HS-27A (cell line): ENCODE measurements around the gene IQSEC1.

Experiments
- DNase-seq: peaks from one replicate; pipeline ENCODE4 v3.0.0-alpha.2; 2012; ENCODE audit warnings: low read depth, missing footprints

IQSEC1 gene

DNA sequence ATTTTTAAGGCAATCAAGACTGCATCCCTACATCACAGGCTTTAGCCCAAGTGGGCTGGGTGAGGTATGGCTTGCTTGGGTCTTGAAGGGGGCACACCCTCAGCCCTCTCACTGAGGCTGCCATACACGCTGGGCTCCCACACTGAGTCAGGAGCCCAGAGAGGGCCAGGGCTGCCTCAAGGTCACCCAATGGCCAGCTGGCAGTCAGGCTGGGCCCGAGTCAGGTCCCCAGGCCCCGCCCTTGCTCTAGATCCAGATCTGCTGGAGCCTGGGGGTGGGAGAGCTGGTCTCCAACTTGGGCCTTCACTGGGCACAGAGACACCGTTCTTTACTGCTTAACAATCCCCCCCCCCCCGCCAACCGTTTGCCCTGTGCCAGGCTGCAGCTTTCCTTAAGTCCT lies 88.1 kb downstream of the IQSEC1 start:
- no peak for DNase-seq

DNA sequence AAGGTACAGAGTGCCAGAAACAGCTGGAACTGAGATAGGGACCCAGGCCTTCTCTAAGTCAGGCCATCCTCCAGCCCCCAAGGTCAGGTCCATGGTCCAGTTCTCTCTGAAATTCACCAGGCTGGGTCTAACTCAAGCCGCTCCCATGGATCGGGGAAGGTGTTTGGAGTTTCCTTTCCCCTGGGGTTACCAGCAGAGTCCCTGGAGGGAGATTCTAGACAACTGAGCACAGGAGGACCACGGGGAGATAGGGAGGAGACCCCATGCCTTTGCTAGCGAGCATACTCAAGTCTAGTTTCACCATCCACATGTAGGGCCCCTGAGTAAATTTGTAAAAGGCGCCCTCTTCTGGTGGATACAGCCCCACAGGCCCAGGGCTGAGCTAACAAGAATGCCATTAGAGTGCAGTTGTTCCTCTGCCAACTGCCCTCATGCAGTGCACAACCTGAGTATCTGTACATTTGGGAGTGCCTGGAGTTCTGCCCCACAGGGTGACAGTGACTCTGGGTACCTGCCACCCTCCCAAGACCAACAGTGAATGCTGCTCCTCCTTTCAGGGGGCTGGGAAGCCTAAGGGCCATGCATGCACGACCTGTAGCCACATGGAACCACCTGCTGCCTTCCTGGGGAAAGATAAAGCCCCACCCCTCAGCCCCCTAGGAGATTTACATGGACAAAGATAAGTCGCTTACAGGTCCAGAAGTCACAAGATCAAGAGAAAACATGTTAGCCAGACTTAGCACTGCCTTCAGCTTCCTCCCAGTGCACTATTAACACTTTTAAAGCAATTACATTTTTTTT lies 89.0 kb downstream of the IQSEC1 start:
- DNase-seq, result no peak

DNA sequence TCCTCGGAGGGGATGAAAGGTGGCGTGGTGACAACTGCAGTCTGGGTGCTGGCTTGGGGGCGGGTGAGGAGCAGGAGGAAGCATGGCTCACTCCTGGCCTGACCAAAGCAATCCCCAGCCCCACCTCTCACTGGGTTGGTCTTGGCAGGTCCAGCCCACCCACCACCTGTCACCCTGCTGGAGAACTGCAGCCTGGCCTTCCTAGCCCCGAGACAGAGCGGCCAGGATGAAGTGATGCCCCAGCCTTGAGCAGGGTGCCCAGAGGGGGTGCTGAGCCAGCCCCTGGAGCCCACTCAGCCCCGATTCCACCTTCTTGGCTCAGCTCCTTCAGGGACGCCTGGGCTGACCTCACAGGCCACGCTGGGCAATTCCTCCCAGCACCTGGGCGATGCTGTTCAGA lies 89.9 kb downstream of the IQSEC1 start:
- no peak for DNase-seq

DNA sequence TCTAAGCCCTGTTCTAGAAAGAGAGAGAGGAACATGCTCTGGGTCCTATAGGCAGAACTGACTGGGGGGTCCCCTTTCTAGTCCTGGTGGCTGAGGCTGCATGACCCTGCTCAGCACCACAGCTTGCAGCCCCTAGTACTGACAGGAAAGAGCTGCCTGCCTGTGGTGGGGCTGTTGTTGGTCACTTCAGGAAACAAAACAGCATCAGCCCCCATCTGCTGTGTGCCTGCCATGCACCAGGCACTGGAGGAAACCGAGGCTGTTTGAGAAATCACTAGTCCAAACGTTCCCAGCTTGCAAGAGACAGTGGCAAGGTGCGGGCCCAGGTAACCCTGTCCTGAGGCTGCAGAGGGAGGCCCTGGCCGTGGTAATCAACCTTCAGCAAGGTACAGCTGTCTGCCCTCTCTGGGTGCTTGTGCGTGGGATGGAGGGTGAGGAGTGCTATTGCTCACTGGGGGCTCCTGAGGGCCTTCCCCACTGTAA lies 90.6 kb downstream of the IQSEC1 start:
- no peak for DNase-seq

DNA sequence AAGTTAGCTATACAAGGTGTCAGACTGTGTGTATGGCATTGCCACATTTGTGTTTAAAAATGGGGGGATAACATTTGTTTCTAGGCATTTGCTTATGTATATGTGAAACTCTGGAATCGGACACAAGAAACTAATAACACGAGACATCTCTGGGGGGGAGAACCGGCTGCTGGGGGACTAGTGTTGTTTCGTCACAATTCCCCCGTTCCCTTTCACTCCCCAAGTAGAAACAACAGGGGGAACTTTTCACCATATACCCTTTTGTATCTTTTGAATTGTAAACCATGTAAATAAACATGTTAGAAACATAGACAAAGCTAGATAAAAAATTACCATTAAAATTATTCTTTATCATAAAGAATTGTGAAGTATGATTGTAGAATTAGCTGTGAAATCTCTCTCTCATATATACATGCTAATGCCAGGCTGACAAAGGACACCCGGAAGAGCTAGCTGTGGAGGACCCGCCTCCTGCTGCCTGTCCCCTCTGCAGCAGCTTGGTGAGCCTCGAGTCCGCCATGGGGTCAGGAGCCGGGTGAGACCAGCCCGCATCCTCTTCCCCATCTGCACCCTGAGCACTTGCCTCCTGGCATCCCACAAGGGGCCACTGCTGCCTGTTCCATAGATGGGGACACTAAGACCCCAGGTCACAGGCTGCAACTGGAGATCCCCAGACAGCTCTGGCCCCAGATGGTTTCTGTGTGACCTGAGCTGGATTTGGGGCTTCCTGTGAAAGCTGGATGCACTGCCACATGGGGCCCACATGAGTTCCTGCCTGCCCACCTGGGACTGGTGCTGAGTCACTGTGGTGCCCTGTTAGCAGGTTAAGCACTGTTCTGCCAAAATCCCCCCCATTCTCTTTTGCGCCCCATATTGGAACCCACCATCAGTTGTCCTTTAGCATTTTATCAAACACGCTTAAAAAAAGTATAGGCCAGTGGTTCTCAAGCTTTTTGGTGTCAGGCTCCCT lies 91.6 kb downstream of the IQSEC1 start:
- DNase-seq, result no peak

DNA sequence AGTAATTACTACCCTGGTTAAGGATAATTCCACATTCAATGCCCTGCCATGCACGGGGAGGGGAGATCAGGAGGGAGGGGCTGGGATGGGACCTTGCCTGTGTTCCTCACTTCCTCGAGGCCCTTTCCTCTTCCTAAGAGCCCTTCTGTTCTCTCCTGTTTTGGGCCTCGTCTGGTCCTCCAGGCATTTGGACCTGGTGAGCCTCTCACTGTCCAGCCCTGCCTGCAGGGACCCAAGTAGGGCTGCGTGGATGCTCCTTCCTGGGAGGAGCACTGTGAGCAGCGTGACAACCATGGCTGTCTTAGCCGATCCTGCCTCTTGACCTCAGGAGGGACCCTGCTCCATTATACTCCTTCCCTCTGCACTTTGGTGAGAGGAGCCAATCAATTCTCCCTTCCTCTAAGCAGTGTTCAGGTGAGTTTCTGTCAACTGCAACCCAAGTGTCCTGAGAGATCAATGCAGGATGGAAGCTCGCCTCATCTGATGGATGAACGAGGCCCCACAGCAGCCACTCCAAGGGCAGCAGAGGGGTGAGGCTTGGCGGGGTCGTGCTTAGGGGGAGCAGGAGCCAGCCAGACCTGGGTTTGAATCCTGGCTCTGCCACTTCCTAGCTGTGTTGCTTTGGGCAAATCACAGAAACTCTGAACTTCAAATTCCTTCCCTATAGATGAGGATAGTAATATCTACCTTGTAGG lies 92.5 kb downstream of the IQSEC1 start:
- DNase-seq, result no peak

DNA sequence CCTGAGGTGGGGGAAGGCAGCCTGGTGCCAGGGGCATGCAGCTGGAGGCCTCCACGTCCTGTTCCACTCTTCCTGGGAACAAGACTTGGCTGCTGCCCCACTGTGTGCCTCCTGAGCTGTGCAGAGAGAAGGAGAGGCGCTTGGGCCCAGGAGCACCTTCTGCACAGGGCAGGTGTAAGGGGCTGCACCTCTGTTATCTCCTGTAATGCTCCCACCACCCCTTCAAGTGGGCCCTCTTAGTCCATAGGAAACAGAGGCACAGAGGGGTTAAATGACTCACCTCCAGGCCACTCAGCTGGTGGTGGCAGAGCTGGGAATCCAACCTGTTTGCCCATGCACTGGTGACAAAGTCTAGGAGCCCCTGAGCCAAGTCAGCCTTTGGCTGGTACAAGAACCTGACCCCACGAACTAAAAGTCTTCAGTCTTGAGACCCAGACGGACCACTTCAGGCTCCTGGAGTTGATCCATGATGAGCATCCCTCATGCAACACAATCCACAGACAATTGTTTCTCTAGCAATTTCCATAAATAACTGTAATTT lies 93.2 kb downstream of the IQSEC1 start:
- no peak for DNase-seq

DNA sequence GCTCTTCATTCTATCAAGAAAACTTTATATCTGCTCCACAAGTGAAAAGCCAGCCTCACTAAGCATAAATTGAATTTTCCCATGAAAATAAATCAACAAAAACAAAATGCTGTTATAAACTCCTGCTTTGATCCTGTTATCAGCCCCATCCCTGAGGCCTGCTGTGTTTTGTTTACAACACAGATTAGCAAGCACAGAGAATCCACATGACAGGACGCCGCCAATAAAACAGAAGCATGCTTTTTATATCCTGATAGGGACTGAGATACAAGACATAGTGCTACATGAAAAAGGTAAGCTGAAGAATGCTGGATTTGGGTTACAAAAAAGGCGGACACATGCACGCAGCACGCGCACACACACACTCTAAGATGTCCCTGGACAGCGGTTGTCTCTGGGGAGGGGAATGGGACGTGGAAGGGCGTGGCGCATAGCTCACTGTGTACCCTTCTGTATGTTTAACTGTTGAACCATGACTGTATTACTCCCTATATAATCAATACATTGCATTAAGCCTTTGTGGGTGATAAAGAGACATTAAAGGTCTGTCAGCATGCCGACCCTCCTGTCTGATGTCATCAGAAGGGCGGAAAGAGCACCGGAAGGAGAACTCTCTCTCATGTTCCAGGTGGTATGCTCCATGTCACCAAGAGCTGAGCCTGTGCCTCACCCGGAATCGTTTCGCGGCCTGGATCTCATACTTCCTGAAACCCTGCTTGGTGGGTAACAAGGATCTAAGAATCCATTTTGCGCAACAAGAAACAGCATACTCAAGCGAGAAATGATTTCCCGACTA lies 93.9 kb downstream of the IQSEC1 start:
- DNase-seq, result no peak

DNA sequence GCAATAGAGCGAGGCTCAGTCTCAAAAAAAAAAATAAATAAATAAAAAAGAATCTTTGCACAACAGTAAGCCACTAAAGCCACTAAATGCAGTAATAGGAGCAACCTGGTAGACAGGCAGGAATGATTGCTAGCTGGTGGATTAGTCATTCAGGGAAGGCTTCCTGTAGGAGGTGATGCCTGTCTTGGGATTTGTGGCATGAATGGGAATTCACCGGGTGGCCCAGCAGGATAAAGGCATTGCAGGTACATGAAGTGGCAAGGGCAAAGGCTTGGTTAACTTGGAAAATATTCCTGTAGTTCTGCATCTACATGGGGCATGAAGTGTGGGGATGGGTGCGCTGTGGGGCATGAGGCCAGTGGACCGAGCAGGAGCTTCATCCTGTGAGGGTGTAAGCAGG lies 94.5 kb downstream of the IQSEC1 start:
- DNase-seq, result no peak

DNA sequence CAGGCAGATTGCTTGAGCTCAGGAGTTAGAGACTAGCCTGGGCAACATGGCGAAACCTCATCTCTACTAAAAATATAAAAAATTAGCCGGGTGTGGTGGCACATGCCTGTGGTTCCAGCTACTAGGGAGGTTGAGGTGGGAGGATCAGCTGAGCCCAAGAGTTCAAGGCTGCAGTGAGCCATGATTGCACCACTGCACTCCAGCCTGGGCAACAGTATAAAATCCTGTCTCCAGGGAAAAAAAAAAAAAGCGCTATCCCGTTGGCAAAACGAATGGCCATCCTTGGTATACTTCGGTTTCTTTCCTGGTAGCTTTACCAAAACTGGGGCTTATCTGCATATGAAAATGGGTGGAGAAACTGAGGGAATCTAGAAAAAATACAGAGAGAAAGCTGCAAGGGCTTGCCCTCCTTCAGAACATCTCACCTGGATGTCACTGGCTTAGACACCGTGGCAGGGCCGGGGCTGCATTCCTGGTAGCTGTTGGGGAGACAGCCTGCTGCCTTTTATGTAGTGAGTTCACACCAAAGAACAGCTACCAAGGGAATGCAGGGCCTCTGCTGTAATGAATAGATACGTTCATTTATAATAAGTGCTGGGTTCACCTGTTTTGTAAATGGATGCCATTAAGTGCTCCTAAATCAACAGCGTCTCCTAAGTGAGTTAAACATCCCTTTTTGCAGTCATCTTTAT lies 96.0 kb downstream of the IQSEC1 start:
- no peak for DNase-seq

DNA sequence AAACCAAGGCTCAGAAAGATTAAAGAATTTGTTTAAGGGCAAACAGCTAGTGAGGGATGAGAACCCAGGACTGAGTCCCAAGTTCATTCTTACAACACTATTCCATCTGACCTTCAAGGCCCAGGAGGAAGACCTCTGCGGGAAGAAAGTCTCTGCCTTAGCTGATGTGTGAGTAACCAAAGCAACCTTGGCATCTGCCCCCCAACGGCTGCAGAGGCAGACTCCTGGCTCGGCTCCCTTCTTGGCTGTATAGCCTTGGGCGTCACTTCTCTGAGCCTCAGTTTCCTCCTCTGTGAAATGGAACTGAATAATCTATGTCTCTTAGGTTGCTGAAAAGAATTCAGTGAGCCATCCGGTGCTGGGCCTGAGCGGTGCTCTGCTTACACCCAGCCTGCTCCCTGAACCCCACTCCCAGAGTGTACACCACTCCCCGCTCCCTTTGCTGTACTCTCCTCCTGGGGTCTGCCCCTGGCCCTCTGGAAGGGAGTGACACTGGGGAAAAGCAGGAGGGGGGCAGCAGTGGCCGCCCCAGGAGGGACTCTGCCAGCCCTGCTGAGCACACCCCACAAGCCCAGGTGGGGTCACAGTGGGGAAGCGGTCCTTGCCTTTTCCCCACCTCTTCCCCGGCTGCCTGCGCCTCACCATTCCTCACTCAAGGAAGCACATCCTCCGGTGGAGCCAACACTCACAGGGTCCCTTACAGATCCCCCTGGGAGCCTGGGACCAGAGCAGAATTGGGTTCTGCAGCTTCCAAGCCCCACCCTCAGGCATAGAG lies 97.3 kb downstream of the IQSEC1 start:
- no peak for DNase-seq

DNA sequence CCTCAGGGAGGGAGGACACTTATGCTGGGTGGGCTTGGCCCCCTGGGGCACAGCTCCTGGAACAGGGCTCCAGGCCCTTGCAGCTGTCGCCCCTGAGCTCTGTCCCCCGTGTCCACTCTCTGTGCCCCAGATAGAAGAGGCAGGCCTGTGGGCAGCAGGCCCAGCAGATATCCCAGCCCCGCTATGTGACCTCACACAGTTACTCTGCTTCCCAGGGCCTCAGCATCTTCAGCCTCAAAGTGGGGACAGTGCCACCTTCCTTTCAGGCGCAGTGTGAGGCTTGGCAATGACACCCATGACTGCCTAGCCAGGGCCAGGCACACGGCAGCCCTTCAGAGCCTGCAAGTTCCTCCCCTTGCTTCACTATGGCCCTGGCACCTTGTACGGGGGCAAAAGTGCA lies 98.4 kb downstream of the IQSEC1 start:
- DNase-seq, result no peak

DNA sequence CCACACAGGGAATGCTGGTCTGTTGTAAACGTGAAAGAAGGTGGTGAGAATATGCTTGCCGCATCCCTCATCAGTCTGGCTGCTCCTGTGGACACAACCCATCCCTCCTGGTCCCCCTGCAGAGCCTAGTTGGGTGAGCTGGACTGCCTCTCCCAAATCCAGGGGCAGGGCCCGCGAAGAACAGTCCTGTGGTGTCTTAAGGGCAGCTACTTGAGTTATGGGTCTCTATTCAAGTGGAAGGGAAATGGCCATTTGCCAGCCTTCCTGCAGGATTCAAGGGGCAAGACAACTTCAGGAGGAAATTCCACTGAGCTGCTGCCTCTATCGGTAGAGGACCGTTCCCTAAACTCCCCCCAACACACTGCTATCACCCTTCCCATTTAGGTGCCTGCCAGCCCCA lies 98.9 kb downstream of the IQSEC1 start:
- DNase-seq, result no peak

DNA sequence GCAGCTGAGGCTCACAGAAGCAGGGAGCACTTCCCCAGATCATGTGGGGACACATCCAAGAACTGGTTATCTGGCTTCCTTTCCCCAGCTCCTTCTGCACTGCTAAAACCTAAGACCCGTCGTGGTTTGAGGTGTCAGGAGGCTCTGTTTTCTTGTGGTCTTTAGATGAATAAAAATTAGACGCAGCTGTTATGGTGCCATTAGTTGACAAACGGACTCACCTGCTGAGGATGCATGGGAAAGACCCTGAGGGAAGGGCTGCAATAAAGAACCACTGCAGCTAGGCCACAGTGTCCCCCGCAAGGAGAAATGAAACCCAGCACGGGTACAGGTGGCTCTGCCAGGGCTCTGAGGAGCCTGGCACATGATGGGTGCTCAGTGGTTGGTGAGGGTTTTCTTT lies 99.4 kb downstream of the IQSEC1 start:
- DNase-seq, result no peak

DNA sequence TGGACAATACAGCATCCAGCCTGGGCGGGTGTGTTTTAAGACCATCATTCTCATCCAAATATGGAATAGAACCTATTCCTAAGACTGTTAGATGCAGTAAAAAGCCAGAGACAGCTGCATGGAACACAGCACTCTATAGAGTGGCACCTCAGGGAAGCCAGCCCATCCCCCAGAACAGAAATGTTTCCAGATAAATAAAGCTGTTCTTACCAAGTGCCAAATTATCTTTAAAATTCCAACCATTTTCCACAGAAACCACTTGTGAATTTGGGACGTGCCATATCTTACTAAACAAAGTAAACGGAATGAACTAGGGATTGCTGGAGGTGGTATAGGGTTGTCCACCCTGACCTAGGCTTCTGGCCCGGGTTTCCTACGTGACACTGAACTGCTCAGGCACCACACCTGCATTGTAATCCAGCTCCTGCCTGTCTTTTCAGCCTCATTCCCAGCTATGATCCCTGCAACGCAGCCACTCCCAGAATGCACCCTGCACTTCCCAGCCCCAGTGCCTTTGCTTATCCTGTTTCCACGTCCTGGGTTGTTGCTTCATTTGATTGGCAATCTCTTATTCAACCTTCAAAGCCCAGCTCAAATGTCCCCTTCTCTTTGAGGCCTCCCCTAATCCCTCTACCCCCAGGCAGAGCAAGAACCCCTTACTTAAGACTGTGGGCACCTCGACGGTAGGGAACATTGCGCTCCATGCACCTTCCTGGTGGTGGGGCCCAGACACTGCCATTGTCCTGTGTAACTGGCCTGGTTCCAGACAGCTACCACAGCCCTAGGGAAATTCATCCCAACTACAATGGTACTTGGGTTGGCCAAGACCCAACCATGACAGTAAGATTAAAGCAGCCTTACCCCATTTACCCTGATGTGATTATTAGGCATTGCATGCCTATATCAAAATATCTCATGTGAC lies 100.2 kb downstream of the IQSEC1 start:
- no peak for DNase-seq

DNA sequence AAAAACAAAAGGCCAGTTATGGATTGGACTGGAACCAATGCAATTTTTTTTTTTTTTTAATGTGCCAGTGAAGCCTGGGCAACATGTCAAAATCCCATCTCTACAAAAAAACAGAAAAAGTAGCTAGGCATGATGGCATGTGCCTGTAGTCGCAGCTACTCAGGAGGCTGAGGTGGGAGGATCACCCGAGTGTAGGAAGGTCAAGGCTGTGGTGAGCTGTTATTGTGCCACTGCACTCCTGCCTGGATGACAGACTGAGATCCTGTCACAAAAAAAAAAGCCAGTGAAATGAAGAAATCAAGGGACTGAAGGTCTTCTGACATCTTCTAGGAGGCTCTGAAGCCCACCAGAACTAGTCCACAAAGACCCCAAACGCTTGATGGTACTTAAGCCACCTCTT lies 101.2 kb downstream of the IQSEC1 start:
- no peak for DNase-seq

DNA sequence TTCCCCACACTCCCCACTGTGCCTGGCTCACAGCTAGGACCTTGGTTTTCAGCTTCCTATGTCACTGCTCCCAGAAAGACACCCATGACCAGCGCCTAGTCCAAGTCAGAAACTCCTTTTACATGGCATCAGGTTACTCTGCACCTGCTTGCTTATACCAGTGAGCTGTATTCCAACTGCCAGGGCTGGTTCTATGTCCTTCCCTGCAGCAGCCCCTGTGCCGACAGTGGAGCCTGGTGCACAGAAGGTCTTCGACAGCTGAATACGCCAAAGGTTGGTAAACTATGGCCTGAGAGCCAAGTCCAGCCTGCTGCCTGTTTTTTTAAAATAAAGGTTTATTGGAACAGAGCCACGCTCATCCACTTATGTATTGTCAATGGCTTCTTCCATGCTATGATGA lies 102.5 kb downstream of the IQSEC1 start:
- DNase-seq, result no peak

DNA sequence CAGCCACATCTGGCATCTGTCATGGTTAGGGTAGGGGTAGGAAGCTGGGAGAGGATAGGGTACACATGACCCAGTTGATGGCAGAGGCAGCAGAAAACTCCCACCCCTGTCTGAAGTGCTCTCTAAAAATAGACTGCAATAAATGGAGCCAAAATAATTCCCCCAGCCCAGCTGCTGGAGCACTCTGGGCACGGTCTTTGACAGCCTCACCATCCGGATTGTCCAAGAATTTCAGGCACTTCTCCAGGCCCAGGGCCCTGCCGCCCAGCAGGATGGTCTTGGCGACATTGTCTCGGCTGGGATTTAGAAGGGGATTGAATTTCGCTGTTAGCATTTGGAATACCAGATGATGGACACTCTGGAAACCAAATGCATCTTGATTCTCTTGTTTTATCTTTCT lies 103.7 kb downstream of the IQSEC1 start:
- DNase-seq, result no peak

DNA sequence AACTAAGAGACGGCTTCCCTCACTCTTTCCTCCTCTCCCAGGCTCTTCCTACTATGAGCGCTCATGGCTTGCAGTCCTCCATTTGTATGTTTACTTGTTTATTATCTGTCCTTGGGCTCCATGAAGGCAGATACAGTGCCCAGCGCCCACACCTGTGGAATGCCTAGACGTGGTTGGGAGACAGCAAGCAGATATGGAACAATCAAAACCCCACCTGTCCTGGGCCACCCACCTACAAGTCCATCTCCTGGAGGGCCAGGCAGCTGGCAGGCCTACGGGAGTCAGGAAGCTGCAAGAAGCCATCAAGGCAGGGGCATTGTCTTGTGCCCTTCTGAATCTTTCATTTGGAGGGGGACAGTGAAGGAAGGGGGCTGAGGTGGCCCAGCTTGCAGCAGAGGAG lies 104.7 kb downstream of the IQSEC1 start:
- DNase-seq, result no peak
